GM12878 (cell line): Measurements from ENCODE around the gene MRC2. TPM values are rescaled to one million over a fixed set of nuclear protein-coding genes. Genes with fewer than 3 reads are reported as not detected.

Experiments used
- ATAC-seq: fragments of 200-7000 bp; cut with Tn5 transposase; 3 replicates; pipeline ENCODE4 v1.9.1; 2020; ENCODE audit warnings: mild to moderate bottlenecking, moderate library complexity
- BruUV-seq: library from RNA; stranded (reverse); fragments of 400-500 nt; replicated peaks from 2 replicates; lab custom pipeline; 2021; lab: Mats Ljungman, UMichigan
- CTCF ChIA-PET: fragments of 300-600 bp; sonication (Branson Sonifier 250); formaldehyde crosslinking; extraction: SDS; loops from one replicate; lab custom pipeline; 2021; ENCODE audit warnings: inconsistent platforms; lab: Yijun Ruan, JAX
- POLR2A ChIA-PET: fragments of 350-600 bp; formaldehyde crosslinking; extraction: SDS; loops from one replicate; lab custom pipeline; 2021; ENCODE audit warnings: inconsistent platforms; lab: Charles Lee
- RAD21 ChIA-PET: fragments of 300-600 bp; sonication (Branson Sonifier 250); formaldehyde crosslinking; loops from one replicate; lab custom pipeline; 2023; ENCODE audit warnings: antibody characterized with exemption; ENCODE audit not compliant: unreplicated experiment; lab: Charles Lee
- SMC1A ChIA-PET: fragments of 300-600 bp; sonication (Branson Sonifier 250); formaldehyde crosslinking; loops from one replicate; lab custom pipeline; 2023; ENCODE audit not compliant: unreplicated experiment, uncharacterized antibody; lab: Charles Lee
- DNase-seq: peaks from one replicate; pipeline ENCODE4 v3.0.0-alpha.2; 2011; ENCODE audit warnings: low read depth, low spot score
- FAIRE-seq: peaks from 3 replicates; lab custom pipeline; 2011; peaks lifted over from hg19 to GRCh38; lab: Jason Lieb, UNC
- H2AFZ ChIP-seq: 2 replicates; pipeline ENCODE4 v1.6.0; 2011; ENCODE audit warnings: low read depth, low read length, control low read depth; ENCODE audit not compliant: control insufficient read depth
- H3K27ac ChIP-seq: 2 replicates; pipeline ENCODE4 v1.5.1; 2011; ENCODE audit warnings: control low read depth; ENCODE audit not compliant: control insufficient read depth, insufficient read depth
- H3K27me3 ChIP-seq, 2 experiments: replicated peaks in 1 of 2; 2 replicates each; pipeline versions ENCODE4 v1.6.0 to v1.6.1; 2011; ENCODE audit warnings: low read length in 1 of 2; ENCODE audit not compliant: control insufficient read depth in 2 of 2, insufficient read depth in 2 of 2
- H3K36me3 ChIP-seq, 2 experiments: 2 replicates each; pipeline ENCODE4 v1.5.1; 2011; ENCODE audit warnings: low read length in 1 of 2; ENCODE audit not compliant: control insufficient read depth in 2 of 2, insufficient read depth in 2 of 2
- H3K4me1 ChIP-seq: 2 replicates; pipeline ENCODE4 v1.6.1; 2011; ENCODE audit warnings: mild to moderate bottlenecking, low read length, moderate library complexity, mixed read lengths; ENCODE audit not compliant: control insufficient read depth, insufficient read depth
- H3K4me2 ChIP-seq: 2 replicates; pipeline ENCODE4 v1.6.0; 2011; ENCODE audit warnings: control low read depth; ENCODE audit not compliant: control insufficient read depth, insufficient read depth
- H3K4me3 ChIP-seq: fragments of 200-600 bp; sonication (generic); 2 replicates; pipeline ENCODE4 v1.5.1; 2016
- H3K79me2 ChIP-seq: 2 replicates; pipeline ENCODE4 v1.6.0; 2011; ENCODE audit warnings: low read length; ENCODE audit not compliant: control insufficient read depth, insufficient read depth
- H3K9ac ChIP-seq: 2 replicates; pipeline ENCODE4 v1.8.0; 2011; ENCODE audit warnings: low read length, control low read depth, mixed read lengths; ENCODE audit not compliant: control insufficient read depth, insufficient read depth
- H3K9me3 ChIP-seq: replicated peaks from 3 replicates; pipeline ENCODE4 v1.5.1; 2011; ENCODE audit warnings: mild to moderate bottlenecking, low read length; ENCODE audit not compliant: control insufficient read depth, insufficient read depth
- H4K20me1 ChIP-seq: 2 replicates; pipeline ENCODE4 v1.6.0; 2011; ENCODE audit not compliant: control insufficient read depth, insufficient read depth
- BHLHE40 ChIP-seq, 2 experiments: fragments of 450-650 bp in 1 of 2; IDR thresholded peaks; 2 replicates each; pipeline ENCODE4 v1.6.1; 2011 to 2017; ENCODE audit warnings: low read depth in 2 of 2, borderline replicate concordance in 1 of 2, improper control_type of control experiment in 1 of 2, low read length in 1 of 2, mild to moderate bottlenecking in 1 of 2
- CHD4 ChIP-seq: fragments of 200-600 bp; sonication (generic); IDR thresholded peaks from 2 replicates; pipeline ENCODE4 v1.6.1; 2016; ENCODE audit warnings: mild to moderate bottlenecking
- CREM ChIP-seq: IDR thresholded peaks from 2 replicates; pipeline ENCODE4 v1.6.1; 2014; ENCODE audit warnings: antibody characterized with exemption, low read depth
- EGR1 ChIP-seq, 2 experiments: IDR thresholded peaks; 1 replicate in 1 of 2; 2 replicates in 1 of 2; pipeline ENCODE4 v1.6.1; 2011 to 2012; ENCODE audit warnings: low read depth in 2 of 2, low read length in 2 of 2, borderline replicate concordance in 1 of 2, mild to moderate bottlenecking in 1 of 2, moderate library complexity in 1 of 2
- ELK1 ChIP-seq: IDR thresholded peaks from 2 replicates; pipeline ENCODE4 v1.6.1; 2012; ENCODE audit warnings: low read depth, low read length, improper control_type of control experiment
- HCFC1 ChIP-seq: fragments of 150-350 bp; IDR thresholded peaks from 2 replicates; pipeline ENCODE4 v1.6.1; 2014; ENCODE audit warnings: low read length
- HDAC2 ChIP-seq: fragments of 200-600 bp; sonication (generic); IDR thresholded peaks from 2 replicates; pipeline ENCODE4 v1.6.1; 2017
- IKZF1 ChIP-seq: fragments of 450-650 bp; conservative IDR thresholded peaks from 2 replicates; pipeline ENCODE4 v1.6.1; 2017; ENCODE audit warnings: antibody characterized with exemption, mild to moderate bottlenecking
- MXI1 ChIP-seq: fragments of 150-350 bp; IDR thresholded peaks from 2 replicates; pipeline ENCODE4 v1.6.1; 2011; ENCODE audit warnings: low read depth, mild to moderate bottlenecking, inconsistent platforms, low read length, improper control_type of control experiment
- NBN ChIP-seq: fragments of 450-650 bp; IDR thresholded peaks from 2 replicates; pipeline ENCODE4 v1.6.1; 2016
- SIX5 ChIP-seq: IDR thresholded peaks from 2 replicates; pipeline ENCODE4 v1.6.1; 2011; ENCODE audit warnings: mild to moderate bottlenecking, low read depth, low read length, moderate library complexity; ENCODE audit not compliant: severe bottlenecking
- USF1 ChIP-seq: IDR thresholded peaks from 2 replicates; pipeline ENCODE4 v1.6.1; 2011; ENCODE audit warnings: borderline replicate concordance, low read depth, mild to moderate bottlenecking, moderate library complexity, mixed read lengths, low read length; ENCODE audit not compliant: insufficient read depth; ENCODE audit errors: extremely low read length
- ZNF207 ChIP-seq: fragments of 450-650 bp; IDR thresholded peaks from 2 replicates; pipeline ENCODE4 v1.6.1; 2014; ENCODE audit warnings: antibody characterized with exemption, mild to moderate bottlenecking, borderline replicate concordance
- ZNF592 ChIP-seq: fragments of 450-650 bp; IDR thresholded peaks from 2 replicates; pipeline ENCODE4 v1.6.1; 2017; ENCODE audit warnings: mild to moderate bottlenecking, moderate library complexity
- WGBS: methylation state at CpG from one replicate; pipeline ENCODE4 v1.1.6; 2016; ENCODE audit warnings: low lambda C conversion rate; ENCODE audit not compliant: insufficient replicate concordance, insufficient coverage; ENCODE audit errors: missing lambda C conversion rate; 5-methylcytosine and 5-hydroxymethylcytosine counted together
- in situ Hi-C: fragments of 300-500 bp; cut with MboI; formaldehyde crosslinking; loops from 9 replicates; pipeline ENCODE4 v1.14.3; 2018; ENCODE audit warnings: mixed read lengths
- intact Hi-C: fragments of 100-400 bp; cut with micrococcal nuclease; formaldehyde crosslinking; loops from one replicate; pipeline ENCODE4 v1.14.2; 2022; ENCODE audit not compliant: unreplicated experiment
- polyA plus RNA-seq, 11 experiments: library from polyadenylated mRNA; depleted of rRNA in 4 of 11; unstranded in 6 of 11; stranded (reverse) in 5 of 11; fragments of >200 nt; fragmentation: Nextera tagmentation in 4 of 11; fragmentation: Illumina TruSeq in 1 of 11; extraction: Ambion mirVana in 4 of 11; extraction: Trizol in 1 of 11; gene quantifications; 1 replicate in 1 of 11; 2 replicates in 10 of 11; pipeline versions ENCODE4 v1.2.1 to v1.2.3, GENCODE V29; 2011 to 2016; ENCODE audit warnings: inconsistent platforms in 2 of 11, missing spikeins in 2 of 11, low read depth in 1 of 11
- total RNA-seq, 4 experiments: library from RNA; depleted of rRNA in 3 of 4; stranded (reverse); fragments of >200 nt in 3 of 4; fragmentation: Illumina TruSeq in 1 of 4; extraction: Trizol in 1 of 4; gene quantifications; 2 replicates each; pipeline versions ENCODE4 v1.2.1 to v1.2.3, GENCODE V29; 2013 to 2021

MRC2 gene
- total and polyA plus RNA-seq, 10 of the 15 experiments (the other 5 are each of a cell fraction or from before 2014, with no cell fraction given) = 0.04 to 0.96 (median 0.30) TPM; not detected in 1

DNA sequence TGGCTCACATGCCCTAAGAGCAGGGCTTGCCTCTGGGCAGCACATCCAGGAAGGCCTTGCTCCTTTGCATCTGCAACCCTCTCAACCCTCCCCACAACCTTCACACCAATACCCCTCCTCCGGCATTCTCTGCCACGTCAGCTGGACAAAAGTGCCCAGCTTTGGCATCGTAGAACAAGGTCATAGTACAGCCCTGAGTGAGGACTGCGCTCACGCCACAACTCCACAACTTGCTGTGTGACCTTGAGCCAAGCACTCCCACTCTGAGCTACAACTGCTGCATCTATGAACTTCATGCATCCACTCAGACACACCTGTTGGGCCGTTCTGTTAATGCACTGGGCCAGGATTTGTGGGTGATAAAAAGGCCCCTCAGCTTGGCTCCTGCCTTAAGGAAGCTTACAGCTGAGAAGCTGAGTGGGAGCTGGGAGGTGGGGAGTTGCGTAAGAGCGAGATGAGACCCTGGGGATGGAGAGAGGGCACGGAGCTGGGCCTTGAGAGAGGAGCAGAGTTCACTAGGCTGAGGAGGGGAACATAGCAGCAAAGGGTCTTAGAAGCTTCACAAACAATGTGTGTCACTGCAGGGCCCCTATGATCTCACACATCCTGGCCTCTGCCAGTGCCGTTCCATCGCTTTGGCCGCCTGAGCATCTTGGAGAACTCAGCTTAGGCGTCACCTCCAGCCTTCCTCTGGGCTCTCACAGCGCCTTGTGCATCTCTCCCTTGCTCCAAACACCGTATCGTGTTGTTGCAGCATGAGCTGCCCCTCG is 8.6 kb upstream of the MRC2 start (continued):
- TF ChIP-seq EGR1 (IDR thresholded peaks at IDR 0.05; ENCODE audit: borderline replicate concordance in 1 of 2, low read depth in 2 of 2, low read length in 2 of 2) = no peak
- TF ChIP-seq, all 136 proteins: peak for 0

DNA sequence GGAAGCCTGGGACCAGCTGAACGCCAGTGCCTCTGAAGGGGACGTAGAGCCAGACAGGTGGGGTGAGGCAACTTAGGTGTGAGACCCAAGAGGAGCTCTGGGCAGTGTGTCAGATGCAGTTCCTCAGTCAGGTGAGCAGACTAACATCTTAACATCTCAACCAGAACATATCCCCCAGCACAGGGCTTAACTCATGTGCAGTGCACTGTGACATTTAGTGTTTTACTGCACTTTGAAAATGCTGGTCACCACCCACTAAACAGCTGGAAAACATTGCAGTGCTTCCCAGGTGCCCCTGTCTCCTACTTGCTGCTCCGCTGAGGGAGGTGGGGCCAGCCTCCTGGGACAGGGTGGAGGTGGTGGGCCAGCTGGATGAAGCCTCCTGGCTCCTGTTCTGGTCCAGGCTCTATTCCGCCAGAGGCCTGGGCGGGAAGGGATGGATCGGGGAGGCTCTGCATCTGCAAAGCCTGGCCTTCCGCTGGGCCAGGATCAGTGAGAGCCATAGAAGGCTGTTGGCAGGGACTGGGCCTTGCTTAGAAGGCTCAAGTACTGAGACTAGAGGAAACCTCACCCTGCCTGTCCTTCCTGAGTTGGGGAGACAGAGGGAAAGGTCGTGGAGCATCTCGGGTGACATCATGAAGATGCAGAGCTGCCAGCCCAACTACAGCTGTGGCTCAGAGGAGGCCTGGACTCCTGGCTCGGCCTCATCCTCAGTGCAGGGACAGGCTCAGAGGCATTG is 7.9 kb upstream of the MRC2 start:
- POLR2A ChIA-PET = no interaction called here
- no peak; the same call in 1 of the 3 replicates for ATAC-seq
- in situ Hi-C loops = no loop called here

More for the DNA sequence above, 7.9 kb upstream of the MRC2 start:
- intact Hi-C loops = no loop called here
- no peaks in the 10 kb centered on the region for H3K4me1 ChIP-seq
- no peak overlapping the region for H3K4me3 ChIP-seq
- H3K9ac ChIP-seq = no peak overlapping the region
- no peak overlapping the region for H2AFZ ChIP-seq
- H3K27me3 ChIP-seq = no peaks in the 10 kb centered on the region
- RAD21 ChIA-PET = no interaction called here
- H3K9me3 ChIP-seq = no peaks in the 10 kb centered on the region
- BruUV-seq = no TSS peak
- no peak overlapping the region for H3K27ac ChIP-seq
- WGBS = 98% methylated on average over 10 of the region's 10 CpGs
- no peak for TF ChIP-seq ELK1
- no peak for TF ChIP-seq ZNF592
- no peak for TF ChIP-seq HCFC1
- no peak for TF ChIP-seq CHD4
- TF ChIP-seq CREM = no peak
- no peak for TF ChIP-seq IKZF1
- TF ChIP-seq ZNF207 = no peak
- no peak for TF ChIP-seq USF1
- no peak for TF ChIP-seq HDAC2
- TF ChIP-seq MXI1 = no peak
- no peak for TF ChIP-seq BHLHE40 (IDR thresholded peaks at IDR 0.05; ENCODE audit: borderline replicate concordance in 1 of 2, low read depth in 2 of 2, low read length in 1 of 2)
- no peak for TF ChIP-seq SIX5
- TF ChIP-seq NBN = no peak
- no peaks in the 10 kb centered on the region for H4K20me1 ChIP-seq
- no peak for DNase-seq
- no peak for FAIRE-seq
- H3K79me2 ChIP-seq = no peaks in the 10 kb centered on the region
- CTCF ChIA-PET = no interaction called here
- H3K36me3 ChIP-seq = peaks cover 0 to 6% of the 10 kb centered on the region in 2 experiments; a peak in 3 of 4 replicates
- H3K4me2 ChIP-seq = no peak overlapping the region
- SMC1A ChIA-PET = interaction anchor here (1.2 kb wide), 1 partner anchor 67 kb away, joined by 3 read pairs; no protein-coding TSS in a partner anchor
